ENCODE measurements around the gene PTPRN2. TPM values are rescaled to one million over a fixed set of nuclear protein-coding genes. Genes with fewer than 3 reads are reported as not detected.

The PTPRN2 gene
- total and polyA plus RNA-seq, 2 of the 8 experiments (the other 6 are each of a cell fraction or from before 2014, with no cell fraction given), result 2.6 to 4.5 TPM

- Histone ChIP-seq H3K14ac (ENCODE audit: insufficient read length) (no peak overlapping the region), H3K4me1 (replicated peaks in 1 of 4; ENCODE audit: control insufficient read depth in 3 of 4, insufficient read depth in 4 of 4, low read length in 3 of 4) (no peaks in the 10 kb centered on the region), H2AFZ (ENCODE audit: low read length) (no peak overlapping the region), H3K36me3 (ENCODE audit: control insufficient read depth in 2 of 4, insufficient read depth in 4 of 4, low read length in 3 of 4) (no peaks in the 10 kb centered on the region), H3K79me2 (ENCODE audit: control insufficient read depth in 1 of 2, insufficient read depth in 2 of 2, low read length in 2 of 2) (no peaks in the 10 kb centered on the region), H3K4me3 (ENCODE audit: extremely low read depth in 1 of 4, insufficient read depth in 2 of 4, low read depth in 3 of 4, low read length in 4 of 4) (no peak overlapping the region), H3K27ac (ENCODE audit: low read depth, low read length) (no peak overlapping the region), H3K27me3 (replicated peaks in 1 of 4; ENCODE audit: control insufficient read depth in 3 of 4, extremely low read depth in 1 of 4, insufficient read depth in 3 of 4, low read length in 3 of 4) (no peaks in the 10 kb centered on the region), H2BK120ac (replicated peaks; ENCODE audit: low read depth, low read length) (no peak overlapping the region), H3K9ac (replicated peaks in 1 of 4; ENCODE audit: extremely low read depth in 1 of 4, low read depth in 3 of 4, low read length in 3 of 4) (no peak overlapping the region), H2BK20ac (ENCODE audit: low read length) (no peak overlapping the region), H2BK15ac (ENCODE audit: low read length) (no peak overlapping the region), H3K79me1 (ENCODE audit: low read depth, low read length) (no peaks in the 10 kb centered on the region), H3K18ac (ENCODE audit: extremely low read depth, low read length) (no peak overlapping the region), H2AK5ac (ENCODE audit: low read depth, low read length) (no peak overlapping the region), H3K56ac (replicated peaks; ENCODE audit: insufficient read length, low read depth, low read length) (no peak overlapping the region), H3K4me2 (ENCODE audit: insufficient read depth in 1 of 2, low read depth in 2 of 2, low read length in 2 of 2) (no peak overlapping the region), H3K9me3 (ENCODE audit: insufficient read depth in 2 of 2, low read depth in 1 of 2, low read length in 1 of 2) (peaks cover 2 to 8% of the 10 kb centered on the region in 2 experiments; a peak in 2 of 4 replicates), H4K5ac (ENCODE audit: insufficient read length, low read depth, low read length) (no peak overlapping the region), H4K20me1 (replicated peaks in 1 of 2; ENCODE audit: control insufficient read depth in 1 of 2, insufficient read depth in 2 of 2, low read length in 2 of 2) (no peaks in the 10 kb centered on the region), H4K8ac (ENCODE audit: extremely low read depth, insufficient read depth, low read length) (no peak overlapping the region), H2BK5ac (ENCODE audit: low read depth, low read length) (no peak overlapping the region), H3K23me2 (ENCODE audit: low read depth, low read length) (no peaks in the 10 kb centered on the region), H2BK12ac (ENCODE audit: low read depth, low read length) (no peak overlapping the region), H3K4ac (replicated peaks; ENCODE audit: insufficient read length, low read depth, low read length) (no peak overlapping the region), H3K23ac (ENCODE audit: insufficient read length) (no peak overlapping the region), H4K91ac (replicated peaks; ENCODE audit: insufficient read length, low read length) (no peak overlapping the region)
- no peak for FAIRE-seq
- WGBS, 2 experiments (ENCODE audit: extremely low coverage in 1 of 2, insufficient coverage in 1 of 2, insufficient read length in 1 of 2, insufficient replicate concordance in 2 of 2, low coverage in 1 of 2, low lambda C conversion rate in 2 of 2, missing lambda C conversion rate in 1 of 2), result 86% methylated on average over 6 of the region's 6 CpGs; no CpG with 5 or more reads in 1 of the 2 experiments
- DNase-seq (ENCODE audit: low read depth in 1 of 2, low spot score in 2 of 2), result no peak
- POLR2A ChIA-PET (ENCODE audit: partially characterized antibody), result no interaction called here
- CTCF ChIA-PET (ENCODE audit: partially characterized antibody), result interaction anchor here (1.0 kb wide), 1 partner anchor 20 kb away, joined by 3 read pairs; no protein-coding TSS in a partner anchor
- TF ChIP-seq ZNF274 (IDR thresholded peaks at IDR 0.05; ENCODE audit: borderline replicate concordance, extremely low read depth, low read length), result no peak
These were observed 213.0 kb downstream of the PTPRN2 start for GRCh38 chr7:158374586-158374985.

All from H1 (cell line).